ENCODE results near the gene OR5H1. TPM values are rescaled to one million over a fixed set of nuclear protein-coding genes. Genes with fewer than 3 reads are reported as not detected.
"Not testable (repeated sequence)": the region's sequence is repeated elsewhere in the genome, so short reads cannot be mapped to it uniquely, and the experiment has no call there.

The OR5H1 gene
- total RNA-seq, 4 donors from 2014 or later: not detected

DNA sequence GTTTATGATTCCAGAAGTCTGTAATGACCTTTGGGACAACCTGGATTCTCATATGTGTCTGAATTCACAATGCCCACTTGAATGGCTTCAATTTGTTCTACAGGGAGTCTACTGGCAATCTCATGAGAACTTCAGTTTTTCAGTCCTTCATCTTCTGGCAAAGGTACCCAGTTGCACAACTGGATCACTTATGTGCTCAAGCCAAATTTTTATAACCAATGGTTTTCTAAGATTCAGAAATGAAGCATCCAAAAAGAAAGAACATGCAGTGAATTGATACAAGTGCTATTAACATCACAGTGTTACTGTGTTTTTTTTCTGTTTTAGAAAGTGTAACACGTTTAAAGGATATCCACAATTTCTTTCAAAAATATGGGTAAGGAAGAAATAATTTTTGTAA is 16.7 kb downstream of the OR5H1 start, which contains the start of gene OR5H14:
OR5H14 (plus strand) TSS at position 301 of the 400 bp plus-strand sequence. CDS start 1,907 bp downstream, outside the sequence.
- TF ChIP-seq POLR2A (IDR thresholded peaks at IDR 0.05): no peak
- TF ChIP-seq, protein P1, sequence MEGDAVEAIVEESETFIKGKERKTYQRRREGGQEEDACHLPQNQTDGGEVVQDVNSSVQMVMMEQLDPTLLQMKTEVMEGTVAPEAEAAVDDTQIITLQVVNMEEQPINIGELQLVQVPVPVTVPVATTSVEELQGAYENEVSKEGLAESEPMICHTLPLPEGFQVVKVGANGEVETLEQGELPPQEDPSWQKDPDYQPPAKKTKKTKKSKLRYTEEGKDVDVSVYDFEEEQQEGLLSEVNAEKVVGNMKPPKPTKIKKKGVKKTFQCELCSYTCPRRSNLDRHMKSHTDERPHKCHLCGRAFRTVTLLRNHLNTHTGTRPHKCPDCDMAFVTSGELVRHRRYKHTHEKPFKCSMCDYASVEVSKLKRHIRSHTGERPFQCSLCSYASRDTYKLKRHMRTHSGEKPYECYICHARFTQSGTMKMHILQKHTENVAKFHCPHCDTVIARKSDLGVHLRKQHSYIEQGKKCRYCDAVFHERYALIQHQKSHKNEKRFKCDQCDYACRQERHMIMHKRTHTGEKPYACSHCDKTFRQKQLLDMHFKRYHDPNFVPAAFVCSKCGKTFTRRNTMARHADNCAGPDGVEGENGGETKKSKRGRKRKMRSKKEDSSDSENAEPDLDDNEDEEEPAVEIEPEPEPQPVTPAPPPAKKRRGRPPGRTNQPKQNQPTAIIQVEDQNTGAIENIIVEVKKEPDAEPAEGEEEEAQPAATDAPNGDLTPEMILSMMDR (IDR thresholded peaks at IDR 0.05): no peak
- intact Hi-C loops (cut with DNase I; ENCODE audit: low total_unique reads): no loop called here
- no peak for DNase-seq (ENCODE audit: low spot score in 2 of 2)
- 71 to 76% methylated on average over 1 of the region's 1 CpG for WGBS, 2 donors
- H3K4me3 ChIP-seq (ENCODE audit: low read depth, poor library complexity, severe bottlenecking): no peak within 1 kb of the TSS

DNA sequence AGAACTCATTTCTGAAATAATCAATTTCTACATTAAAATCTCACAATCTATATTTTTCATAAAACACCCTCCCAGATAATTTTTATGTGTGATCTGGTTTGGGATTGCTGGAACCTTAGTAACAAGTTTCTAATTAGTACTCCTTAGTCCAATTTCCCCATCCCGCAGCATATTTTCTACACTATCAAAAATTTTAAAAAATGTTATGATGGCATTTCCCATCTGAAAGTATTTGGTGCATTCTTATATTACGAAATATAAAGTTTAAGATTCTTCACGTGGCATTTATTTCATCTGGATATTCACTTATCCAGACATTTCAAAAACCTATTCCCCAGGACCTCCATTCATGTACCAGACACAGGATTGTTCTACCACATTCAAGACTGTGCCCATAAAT is 18.2 kb downstream of the OR5H1 start:
- no peak for TF ChIP-seq POLR2A (IDR thresholded peaks at IDR 0.05)
- TF ChIP-seq, protein P1 (IDR thresholded peaks at IDR 0.05): no peak
- H3K4me3 ChIP-seq (ENCODE audit: low read depth, poor library complexity, severe bottlenecking): no peak overlapping the region
- no peak for DNase-seq (ENCODE audit: low spot score in 2 of 2)
- intact Hi-C loops (cut with DNase I; ENCODE audit: low total_unique reads): no loop called here
- WGBS, 2 donors: 57 to 77% methylated on average over 3 of the region's 3 CpGs

DNA sequence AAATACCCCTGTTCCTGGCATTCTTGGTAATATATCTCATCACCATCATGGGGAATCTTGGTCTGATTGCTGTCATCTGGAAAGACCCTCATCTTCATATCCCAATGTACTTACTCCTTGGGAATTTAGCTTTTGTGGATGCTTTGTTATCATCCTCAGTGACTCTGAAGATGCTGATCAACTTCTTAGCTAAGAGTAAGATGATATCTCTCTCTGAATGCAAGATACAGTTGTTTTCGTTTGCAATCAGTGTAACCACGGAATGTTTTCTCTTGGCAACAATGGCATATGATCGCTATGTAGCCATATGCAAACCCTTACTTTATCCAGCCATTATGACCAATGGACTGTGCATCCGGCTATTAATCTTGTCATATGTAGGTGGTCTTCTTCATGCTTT is 18.9 kb downstream of the OR5H1 start:
- intact Hi-C loops (cut with DNase I; ENCODE audit: low total_unique reads); H3K4me3 ChIP-seq (ENCODE audit: low read depth, poor library complexity, severe bottlenecking); DNase-seq (ENCODE audit: low spot score in 2 of 2): not testable (repeated sequence)
- WGBS, 2 donors: 89 to 94% methylated on average over 4 of the region's 4 CpGs

DNA sequence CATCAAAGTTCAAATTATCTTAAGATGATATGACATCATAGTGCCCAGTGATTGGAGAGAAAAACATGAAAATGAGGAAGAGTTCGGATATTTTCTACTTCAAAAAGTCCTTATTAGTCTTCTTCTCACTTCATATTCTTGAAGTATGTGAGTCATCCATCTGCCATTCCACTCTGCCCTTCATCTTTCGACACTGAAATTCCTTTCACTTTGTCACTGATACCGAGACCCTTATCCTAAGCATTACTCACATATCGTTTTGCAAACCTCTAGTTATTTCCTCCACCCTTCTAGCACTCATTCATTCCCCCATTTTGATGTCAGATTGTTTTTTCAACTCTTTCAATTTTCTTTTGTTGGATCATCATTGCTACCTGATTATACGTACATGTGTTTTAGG is 20.7 kb downstream of the OR5H1 start:
- intact Hi-C loops (cut with DNase I; ENCODE audit: low total_unique reads): no loop called here
- no peak for TF ChIP-seq POLR2A (IDR thresholded peaks at IDR 0.05)
- TF ChIP-seq, protein P1 (IDR thresholded peaks at IDR 0.05): no peak
- no peak for DNase-seq (ENCODE audit: low spot score in 2 of 2)
- no peak overlapping the region for H3K4me3 ChIP-seq (ENCODE audit: low read depth, poor library complexity, severe bottlenecking)
- WGBS, 2 donors: 77 to 87% methylated on average over 5 of the region's 5 CpGs

DNA sequence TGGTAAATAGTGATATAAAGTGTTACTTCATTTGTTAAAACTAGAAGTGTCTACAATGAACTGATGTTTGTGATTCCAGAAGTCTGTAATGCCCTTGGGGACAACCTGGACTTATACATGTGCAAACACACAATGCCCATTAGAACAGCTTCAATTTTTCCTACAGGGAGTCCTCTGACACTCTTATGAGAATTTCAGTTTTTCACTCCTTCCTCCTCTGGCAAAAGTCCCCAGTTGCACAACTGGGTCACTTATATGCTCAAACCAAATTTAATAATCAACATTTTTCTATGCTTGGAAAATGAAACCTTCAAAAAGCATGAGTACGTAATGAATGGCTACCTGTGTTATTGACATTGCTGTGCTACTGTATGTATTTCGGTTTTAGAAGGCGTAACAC is 35.9 kb downstream of the OR5H1 start, which contains the start of gene OR5H15:
OR5H15 (plus strand) TSS at position 301 of the 400 bp plus-strand sequence. CDS start 2,004 bp downstream, outside the sequence.
- 91 to 93% methylated on average over 3 of the region's 3 CpGs for WGBS, 2 donors
- no peak for TF ChIP-seq POLR2A (IDR thresholded peaks at IDR 0.05)
- TF ChIP-seq, protein P1 (IDR thresholded peaks at IDR 0.05): no peak
- H3K4me3 ChIP-seq (ENCODE audit: low read depth, poor library complexity, severe bottlenecking): no peak within 1 kb of the TSS
- intact Hi-C loops (cut with DNase I; ENCODE audit: low total_unique reads): no loop called here
- DNase-seq (ENCODE audit: low spot score in 2 of 2): no peak

DNA sequence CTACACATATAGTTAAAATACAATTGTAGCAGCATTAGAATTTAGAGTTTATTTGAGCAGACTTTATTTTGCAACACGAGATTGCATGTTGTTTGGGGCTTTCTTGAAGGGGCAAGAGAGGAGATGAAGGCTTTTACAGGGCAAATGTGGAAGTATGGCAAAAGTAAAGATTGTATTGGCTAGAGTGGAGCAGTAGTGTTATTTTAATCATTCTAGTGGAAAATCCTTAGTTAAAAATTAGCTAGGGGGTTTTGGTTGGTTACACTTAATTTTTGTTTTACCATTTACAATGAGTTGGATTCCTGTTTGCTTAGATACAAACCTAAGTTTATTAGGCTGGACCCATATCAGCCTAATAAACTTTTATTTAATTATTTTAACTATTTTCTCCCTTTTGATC is 40.5 kb downstream of the OR5H1 start:
- WGBS, 2 donors: 59 to 63% methylated on average over 1 of the region's 1 CpG
- no peak for DNase-seq (ENCODE audit: low spot score in 2 of 2)
- TF ChIP-seq, protein P1 (IDR thresholded peaks at IDR 0.05): no peak
- TF ChIP-seq POLR2A (IDR thresholded peaks at IDR 0.05): no peak
- H3K4me3 ChIP-seq (ENCODE audit: low read depth, poor library complexity, severe bottlenecking): no peak overlapping the region
- intact Hi-C loops (cut with DNase I; ENCODE audit: low total_unique reads): no loop called here
